Stimulated activated CD8-positive, alpha-beta memory T cell treated with anti-CD3 and anti-CD28 coated beads, Interleukin-15, amount 100 ng/mL, for 1 hour (primary cell): ENCODE measurements around the gene RFC4.

ENCODE experiments used
- DNase-seq: peaks from one replicate; pipeline ENCODE4 v3.0.0-alpha.2; 2020; ENCODE audit warnings: low read depth

Gene RFC4

DNA sequence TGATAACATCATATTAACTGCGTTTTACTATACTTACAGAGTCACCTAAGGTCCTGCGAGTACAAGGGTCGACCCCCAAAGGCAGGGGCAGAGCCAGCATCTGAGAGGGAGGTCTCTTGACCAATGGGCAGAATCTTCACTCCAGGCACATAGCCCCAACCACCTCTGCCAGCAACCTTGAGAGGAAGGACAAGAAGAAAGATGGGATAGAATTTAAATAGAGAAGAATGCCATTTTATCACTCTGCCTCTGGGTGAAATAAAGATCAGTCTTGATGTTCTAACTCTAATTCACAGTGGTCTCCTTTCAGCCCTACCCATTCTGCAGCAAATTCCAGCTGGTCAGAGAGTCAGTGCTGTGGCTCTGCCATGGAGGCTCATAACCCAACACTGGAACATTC lies 62.6 kb downstream of the RFC4 start:
- no peak for DNase-seq

- DNase-seq = no peak
These were observed 63.5 kb downstream of the RFC4 start for GRCh38 chr3:186742618-186743380.
